Liver (tissue), 9 donors: ENCODE measurements around the gene DHX30. TPM values are rescaled to one million over a fixed set of nuclear protein-coding genes. Genes with fewer than 3 reads are reported as not detected.

Experiments used
- DNase-seq: peaks from one replicate; pipeline ENCODE4 v3.0.0-alpha.2; 2017; ENCODE audit warnings: low spot score
- H3K27ac ChIP-seq, 2 donors: one replicate each; pipeline ENCODE4 v1.7.0; 2013; ENCODE audit warnings: inconsistent platforms in 2 of 2, low read length in 2 of 2, control low read depth in 1 of 2, low read depth in 1 of 2, mild to moderate bottlenecking in 1 of 2
- H3K27me3 ChIP-seq, 4 donors: one replicate each; pipeline versions ENCODE4 v1.6.1 to v1.7.0; 2013; ENCODE audit warnings: low read length in 3 of 4, inconsistent platforms in 1 of 4, mild to moderate bottlenecking in 1 of 4, moderate library complexity in 1 of 4; ENCODE audit not compliant: control insufficient read depth in 4 of 4, insufficient read depth in 4 of 4
- H3K36me3 ChIP-seq, 4 donors: one replicate each; pipeline versions ENCODE4 v1.6.1 to v1.7.0; 2013; ENCODE audit warnings: low read length in 3 of 4, mild to moderate bottlenecking in 3 of 4, low read depth in 1 of 4, moderate library complexity in 1 of 4; ENCODE audit not compliant: control insufficient read depth in 4 of 4, insufficient read depth in 3 of 4
- H3K4me1 ChIP-seq, 4 donors: one replicate each; pipeline versions ENCODE4 v1.6.1 to v1.7.0; 2013; ENCODE audit warnings: low read length in 3 of 4, mild to moderate bottlenecking in 3 of 4, moderate library complexity in 1 of 4; ENCODE audit not compliant: control insufficient read depth in 4 of 4, insufficient read depth in 4 of 4
- H3K4me3 ChIP-seq, 3 donors: one replicate each; pipeline versions ENCODE4 v1.6.1 to v1.7.0; 2013; ENCODE audit warnings: low read length in 3 of 3, control low read depth in 1 of 3, low read depth in 1 of 3, mild to moderate bottlenecking in 1 of 3
- H3K9ac ChIP-seq, 2 donors: one replicate each; pipeline ENCODE4 v1.7.0; 2013; ENCODE audit warnings: low read length in 2 of 2, mild to moderate bottlenecking in 2 of 2, moderate library complexity in 2 of 2, control low read depth in 1 of 2, low read depth in 1 of 2
- H3K9me3 ChIP-seq, 4 donors: one replicate each; pipeline versions ENCODE4 v1.6.1 to v1.7.0; 2013; ENCODE audit warnings: low read length in 3 of 4; ENCODE audit not compliant: control insufficient read depth in 4 of 4
- EGR1 ChIP-seq, 2 donors: IDR thresholded peaks; 2 replicates each; pipeline ENCODE4 v1.6.1; 2016 to 2018; ENCODE audit warnings: antibody characterized with exemption in 2 of 2, low read depth in 2 of 2
- FOXA1 ChIP-seq: IDR thresholded peaks from 2 replicates; pipeline ENCODE4 v1.6.1; 2016; ENCODE audit warnings: antibody characterized with exemption
- FOXA2 ChIP-seq: IDR thresholded peaks from 2 replicates; pipeline ENCODE4 v1.6.1; 2016; ENCODE audit warnings: antibody characterized with exemption
- GABPA ChIP-seq, 2 donors: IDR thresholded peaks in 1 of 2; conservative IDR thresholded peaks in 1 of 2; 2 replicates each; pipeline ENCODE4 v1.6.1; 2016; ENCODE audit warnings: antibody characterized with exemption in 2 of 2, mild to moderate bottlenecking in 1 of 2, moderate library complexity in 1 of 2
- HNF4A ChIP-seq, 2 donors: conservative IDR thresholded peaks; 2 replicates each; pipeline ENCODE4 v1.6.1; 2016; ENCODE audit warnings: antibody characterized with exemption in 2 of 2, mild to moderate bottlenecking in 2 of 2
- HNF4G ChIP-seq: IDR thresholded peaks from 2 replicates; pipeline ENCODE4 v1.6.1; 2016; ENCODE audit warnings: antibody characterized with exemption
- JUND ChIP-seq, 2 donors: IDR thresholded peaks; 2 replicates each; pipeline ENCODE4 v1.6.1; 2016; ENCODE audit warnings: antibody characterized with exemption in 2 of 2
- NR2F2 ChIP-seq: IDR thresholded peaks from 2 replicates; pipeline ENCODE4 v1.6.1; 2016; ENCODE audit warnings: antibody characterized with exemption
- RAD21 ChIP-seq, 2 donors: IDR thresholded peaks; 2 replicates each; pipeline ENCODE4 v1.6.1; 2016; ENCODE audit warnings: antibody characterized with exemption in 2 of 2, mild to moderate bottlenecking in 2 of 2
- REST ChIP-seq: IDR thresholded peaks from 2 replicates; pipeline ENCODE4 v1.6.1; 2016; ENCODE audit warnings: antibody characterized with exemption, mild to moderate bottlenecking
- RXRA ChIP-seq, 2 donors: IDR thresholded peaks; 2 replicates each; pipeline ENCODE4 v1.6.1; 2017 to 2018; ENCODE audit warnings: antibody characterized with exemption in 2 of 2, mild to moderate bottlenecking in 1 of 2
- SP1 ChIP-seq: IDR thresholded peaks from 2 replicates; pipeline ENCODE4 v1.6.1; 2018; ENCODE audit warnings: antibody characterized with exemption, mild to moderate bottlenecking
- TAF1 ChIP-seq: conservative IDR thresholded peaks from 2 replicates; pipeline ENCODE4 v1.6.1; 2016; ENCODE audit warnings: antibody characterized with exemption, mild to moderate bottlenecking
- YY1 ChIP-seq: IDR thresholded peaks from 2 replicates; pipeline ENCODE4 v1.6.1; 2016; ENCODE audit warnings: antibody characterized with exemption, mild to moderate bottlenecking
- ZBTB33 ChIP-seq: IDR thresholded peaks from 2 replicates; pipeline ENCODE4 v1.6.1; 2016; ENCODE audit warnings: antibody characterized with exemption
- WGBS: extraction: QIAGEN DNeasy Blood & Tissue Kit; methylation state at CpG from one replicate; pipeline ENCODE4 v1.1.7; 2013; 5-methylcytosine and 5-hydroxymethylcytosine counted together
- polyA plus RNA-seq, 2 donors: library from polyadenylated mRNA; stranded (reverse) in 1 of 2; unstranded in 1 of 2; fragments of 200-250 nt in 1 of 2; fragments of >200 nt in 1 of 2; fragmentation: Nextera tagmentation in 1 of 2; extraction: Ambion mirVana in 1 of 2; gene quantifications; one replicate each; pipeline versions ENCODE4 v1.2.1 to v1.2.3, GENCODE V29; 2013 to 2015
- total RNA-seq, 2 donors: library from RNA; depleted of rRNA; stranded (reverse); fragments of >200 nt; gene quantifications; one replicate each; pipeline ENCODE4 v1.2.3, GENCODE V29; 2014
- TF ChIP-seq, protein P1 (sequence below): IDR thresholded peaks from 2 replicates; pipeline ENCODE4 v1.6.1; 2016; ENCODE audit warnings: antibody characterized with exemption
- TF ChIP-seq, protein P2 (sequence below): fragments of 150-350 bp; IDR thresholded peaks from 2 replicates; pipeline ENCODE4 v1.5.1; 2017; ENCODE audit warnings: improper control_type of control experiment, low read depth, low read length; ENCODE audit not compliant: missing input control
- TF ChIP-seq, protein P3 (sequence below): IDR thresholded peaks from 2 replicates; pipeline ENCODE4 v1.6.1; 2016; ENCODE audit warnings: antibody characterized with exemption
- donor health status: healthy.
- donor health status: healthy.
- donor health status: healthy.
- donor health status: healthy.
- donor health status: healthy.

The DHX30 gene
- total and polyA plus RNA-seq, 4 donors = 18.3 to 39.9 (median 26.3) TPM

- no peak for DNase-seq
- TF ChIP-seq EGR1 (IDR thresholded peaks at IDR 0.05; ENCODE audit: low read depth in 2 of 2) (no peak), FOXA1 (no peak), TAF1 (no peak), HNF4G (no peak), RAD21 (IDR thresholded peaks at IDR 0.05) (no peak), YY1 (no peak), SP1 (no peak), GABPA (IDR thresholded peaks at IDR 0.05 in 1 of 2, conservative IDR thresholded peaks at IDR 0.05 in 1 of 2) (no peak), RXRA (IDR thresholded peaks at IDR 0.05) (no peak), JUND (IDR thresholded peaks at IDR 0.05) (no peak), NR2F2 (no peak), REST (no peak), HNF4A (conservative IDR thresholded peaks at IDR 0.05) (no peak), ZBTB33 (no peak), FOXA2 (no peak)
- TF ChIP-seq, protein P1, sequence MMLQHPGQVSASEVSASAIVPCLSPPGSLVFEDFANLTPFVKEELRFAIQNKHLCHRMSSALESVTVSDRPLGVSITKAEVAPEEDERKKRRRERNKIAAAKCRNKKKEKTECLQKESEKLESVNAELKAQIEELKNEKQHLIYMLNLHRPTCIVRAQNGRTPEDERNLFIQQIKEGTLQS = no peak
- TF ChIP-seq, protein P2, sequence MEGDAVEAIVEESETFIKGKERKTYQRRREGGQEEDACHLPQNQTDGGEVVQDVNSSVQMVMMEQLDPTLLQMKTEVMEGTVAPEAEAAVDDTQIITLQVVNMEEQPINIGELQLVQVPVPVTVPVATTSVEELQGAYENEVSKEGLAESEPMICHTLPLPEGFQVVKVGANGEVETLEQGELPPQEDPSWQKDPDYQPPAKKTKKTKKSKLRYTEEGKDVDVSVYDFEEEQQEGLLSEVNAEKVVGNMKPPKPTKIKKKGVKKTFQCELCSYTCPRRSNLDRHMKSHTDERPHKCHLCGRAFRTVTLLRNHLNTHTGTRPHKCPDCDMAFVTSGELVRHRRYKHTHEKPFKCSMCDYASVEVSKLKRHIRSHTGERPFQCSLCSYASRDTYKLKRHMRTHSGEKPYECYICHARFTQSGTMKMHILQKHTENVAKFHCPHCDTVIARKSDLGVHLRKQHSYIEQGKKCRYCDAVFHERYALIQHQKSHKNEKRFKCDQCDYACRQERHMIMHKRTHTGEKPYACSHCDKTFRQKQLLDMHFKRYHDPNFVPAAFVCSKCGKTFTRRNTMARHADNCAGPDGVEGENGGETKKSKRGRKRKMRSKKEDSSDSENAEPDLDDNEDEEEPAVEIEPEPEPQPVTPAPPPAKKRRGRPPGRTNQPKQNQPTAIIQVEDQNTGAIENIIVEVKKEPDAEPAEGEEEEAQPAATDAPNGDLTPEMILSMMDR = no peak
- TF ChIP-seq, protein P3, sequence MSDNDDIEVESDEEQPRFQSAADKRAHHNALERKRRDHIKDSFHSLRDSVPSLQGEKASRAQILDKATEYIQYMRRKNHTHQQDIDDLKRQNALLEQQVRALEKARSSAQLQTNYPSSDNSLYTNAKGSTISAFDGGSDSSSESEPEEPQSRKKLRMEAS = no peak
- H3K36me3 ChIP-seq = no peaks in the 10 kb centered on the region
- no peaks in the 10 kb centered on the region for H3K27me3 ChIP-seq
- H3K9me3 ChIP-seq = no peaks in the 10 kb centered on the region
- H3K4me1 ChIP-seq = peaks cover 7 to 27% (median 14%) of the 10 kb centered on the region in 4 donors
- no peak overlapping the region for H3K9ac ChIP-seq
- 93% methylated on average over 3 of the region's 3 CpGs for WGBS
- H3K4me3 ChIP-seq = no peak overlapping the region
- no peak overlapping the region for H3K27ac ChIP-seq
Measured at GRCh38 chr3:47778746-47779145, 24.2 kb upstream of the DHX30 start.
